BJ (cell line): ENCODE results near the gene ELP1. TPM values are rescaled to one million over a fixed set of nuclear protein-coding genes. Genes with fewer than 3 reads are reported as not detected.
"Not testable (repeated sequence)": the region's sequence is repeated elsewhere in the genome, so short reads cannot be mapped to it uniquely, and the experiment has no call there.

Experiments
- CTCF ChIA-PET: fragments of 350-600 bp; formaldehyde crosslinking; extraction: SDS; loops from one replicate; lab custom pipeline; 2021; ENCODE audit warnings: antibody characterized with exemption, inconsistent platforms; lab: Yijun Ruan, JAX
- POLR2A ChIA-PET: fragments of 300-600 bp; sonication (Branson Sonifier 250); formaldehyde crosslinking; extraction: SDS; loops from one replicate; lab custom pipeline; 2021; ENCODE audit warnings: antibody characterized with exemption; lab: Charles Lee
- DNase-seq: peaks from one replicate; pipeline ENCODE4 v3.0.0-alpha.2; 2011; ENCODE audit warnings: low read depth
- H3K27me3 ChIP-seq: 2 replicates; pipeline ENCODE4 v1.6.0; 2011; ENCODE audit warnings: low read length; ENCODE audit not compliant: control insufficient read depth, insufficient read depth
- H3K36me3 ChIP-seq: 2 replicates; pipeline ENCODE4 v1.5.1; 2011; ENCODE audit warnings: low read length; ENCODE audit not compliant: control insufficient read depth, insufficient read depth
- H3K4me3 ChIP-seq: 2 replicates; pipeline ENCODE4 v1.5.1; 2011; ENCODE audit warnings: low read depth, mild to moderate bottlenecking, control low read depth, low read length
- polyA plus RNA-seq: library from polyadenylated mRNA; depleted of rRNA; stranded (reverse); fragments of >200 nt; gene quantifications from 2 replicates; pipeline ENCODE4 v1.2.3, GENCODE V29; 2011
- TF ChIP-seq, protein P1 (sequence below): IDR thresholded peaks from 2 replicates; pipeline ENCODE4 v1.5.1; 2011; ENCODE audit warnings: low read depth, mild to moderate bottlenecking, control low read depth, inconsistent platforms, low read length, moderate library complexity; ENCODE audit not compliant: insufficient read depth

Gene ELP1
- polyA plus RNA-seq, 1 experiment, result 16.0 TPM

DNA sequence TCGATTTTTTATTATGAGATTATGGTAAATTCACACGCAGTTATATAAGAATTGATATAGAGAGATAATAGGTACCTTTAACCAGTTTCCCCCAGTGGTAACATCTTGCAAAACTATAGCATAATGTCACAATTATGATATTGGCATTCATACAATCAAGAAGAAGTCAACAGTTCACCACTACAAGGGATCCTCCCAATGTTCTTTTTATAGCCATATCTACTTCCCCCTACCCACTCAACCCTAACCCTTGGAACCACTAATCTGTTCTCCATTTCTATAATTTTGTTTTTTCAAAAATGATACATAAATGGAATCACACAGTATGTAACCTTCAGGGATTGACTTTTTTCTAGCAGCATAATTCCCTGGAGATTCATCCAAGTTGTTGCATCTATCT is 88.0 kb downstream of the ELP1 start:
- CTCF ChIA-PET, result interaction anchor here (0.5 kb wide), 1 partner anchor 135 kb away, joined by 3 read pairs; no protein-coding TSS in a partner anchor

DNA sequence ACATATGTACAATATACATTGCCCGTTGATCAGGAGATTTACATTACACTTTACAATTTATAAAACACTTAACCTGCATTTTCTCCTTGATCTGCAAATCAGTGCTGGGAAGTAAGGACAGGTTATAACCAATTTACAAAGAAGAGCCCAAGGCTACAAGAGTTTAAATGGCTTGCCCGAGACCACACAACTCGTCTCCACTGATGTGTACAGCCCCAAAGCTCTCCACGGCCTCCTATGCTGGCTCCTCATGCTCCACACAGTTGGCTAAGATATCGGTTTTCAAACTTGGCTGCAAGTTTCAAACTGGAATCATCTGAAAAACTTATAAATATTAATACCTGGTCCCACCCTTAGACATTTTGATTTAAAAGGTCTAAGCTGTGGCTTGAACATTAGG is 88.4 kb downstream of the ELP1 start:
- DNase-seq, result no peak
- TF ChIP-seq, protein P1, sequence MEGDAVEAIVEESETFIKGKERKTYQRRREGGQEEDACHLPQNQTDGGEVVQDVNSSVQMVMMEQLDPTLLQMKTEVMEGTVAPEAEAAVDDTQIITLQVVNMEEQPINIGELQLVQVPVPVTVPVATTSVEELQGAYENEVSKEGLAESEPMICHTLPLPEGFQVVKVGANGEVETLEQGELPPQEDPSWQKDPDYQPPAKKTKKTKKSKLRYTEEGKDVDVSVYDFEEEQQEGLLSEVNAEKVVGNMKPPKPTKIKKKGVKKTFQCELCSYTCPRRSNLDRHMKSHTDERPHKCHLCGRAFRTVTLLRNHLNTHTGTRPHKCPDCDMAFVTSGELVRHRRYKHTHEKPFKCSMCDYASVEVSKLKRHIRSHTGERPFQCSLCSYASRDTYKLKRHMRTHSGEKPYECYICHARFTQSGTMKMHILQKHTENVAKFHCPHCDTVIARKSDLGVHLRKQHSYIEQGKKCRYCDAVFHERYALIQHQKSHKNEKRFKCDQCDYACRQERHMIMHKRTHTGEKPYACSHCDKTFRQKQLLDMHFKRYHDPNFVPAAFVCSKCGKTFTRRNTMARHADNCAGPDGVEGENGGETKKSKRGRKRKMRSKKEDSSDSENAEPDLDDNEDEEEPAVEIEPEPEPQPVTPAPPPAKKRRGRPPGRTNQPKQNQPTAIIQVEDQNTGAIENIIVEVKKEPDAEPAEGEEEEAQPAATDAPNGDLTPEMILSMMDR, result no peak
- Histone ChIP-seq H3K4me3 (no peak overlapping the region), H3K27me3 (0 out of 2 replicates have a peak, but pooled peaks cover 1% of the 10 kb centered on the region), H3K36me3 (no peaks in the 10 kb centered on the region)
- ChIA-PET CTCF (interaction anchor here (0.5 kb wide), 1 partner anchor 134 kb away, joined by 3 read pairs; no protein-coding TSS in a partner anchor), POLR2A (no interaction called here)

More for the DNA sequence above, 88.0 kb downstream of the ELP1 start:
- POLR2A ChIA-PET, result no interaction called here
- Histone ChIP-seq H3K27me3 (0 out of 2 replicates have a peak, but pooled peaks cover 1% of the 10 kb centered on the region), H3K36me3 (no peaks in the 10 kb centered on the region), H3K4me3 (no peak overlapping the region)
- no peak for DNase-seq
- TF ChIP-seq, protein P1, result no peak

DNA sequence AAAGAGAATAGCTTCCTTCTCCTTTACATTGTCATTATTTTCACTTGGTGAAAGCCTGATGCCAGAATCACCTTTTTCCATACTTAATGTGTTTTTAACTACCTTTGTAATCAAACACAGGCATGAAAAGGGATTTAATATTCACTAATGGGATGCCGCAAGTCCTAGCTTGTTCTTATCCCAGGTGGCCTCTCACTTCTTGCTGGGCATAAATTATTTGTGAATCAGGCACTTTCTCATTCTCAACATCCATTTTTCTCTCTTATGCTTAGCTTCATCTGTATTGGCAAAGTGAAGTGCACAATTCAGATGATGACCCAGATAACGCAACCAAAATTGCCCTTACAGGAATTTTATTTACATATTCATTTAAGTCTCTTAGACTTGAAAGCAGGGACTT is 89.1 kb downstream of the ELP1 start:
- TF ChIP-seq, protein P1, result no peak
- no peaks in the 10 kb centered on the region for H3K36me3 ChIP-seq
- DNase-seq, result no peak
- POLR2A ChIA-PET, result no interaction called here
- CTCF ChIA-PET, result no interaction called here
- H3K27me3 ChIP-seq, result 0 out of 2 replicates have a peak, but pooled peaks cover 1% of the 10 kb centered on the region
- no peak overlapping the region for H3K4me3 ChIP-seq

DNA sequence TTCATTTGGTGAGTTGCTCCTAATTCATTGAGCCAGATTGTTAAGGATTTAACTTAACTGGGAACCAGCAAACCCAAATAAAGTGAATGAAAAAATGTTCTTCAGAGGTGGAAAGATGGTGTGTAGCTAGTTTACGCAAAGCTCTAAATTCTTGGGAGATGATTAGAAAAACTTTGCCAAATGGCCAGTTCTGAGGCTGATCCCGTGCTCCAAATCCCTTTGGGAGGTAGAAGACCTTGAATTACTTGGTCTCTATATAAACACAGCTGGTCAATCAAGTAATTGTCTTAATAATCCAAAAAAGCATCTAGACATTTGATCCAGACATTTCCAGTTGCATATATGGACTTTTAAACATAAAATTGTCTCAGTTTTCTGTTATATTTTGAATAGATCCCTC is 89.5 kb downstream of the ELP1 start:
- POLR2A ChIA-PET, result interaction anchor here (0.6 kb wide), 1 partner anchor 248 kb away, joined by 10 read pairs; no protein-coding TSS in a partner anchor
- H3K27me3 ChIP-seq, result 0 out of 2 replicates have a peak, but pooled peaks cover 1% of the 10 kb centered on the region
- no peak overlapping the region for H3K4me3 ChIP-seq
- TF ChIP-seq, protein P1, result no peak
- CTCF ChIA-PET, result no interaction called here
- DNase-seq, result no peak
- no peaks in the 10 kb centered on the region for H3K36me3 ChIP-seq

DNA sequence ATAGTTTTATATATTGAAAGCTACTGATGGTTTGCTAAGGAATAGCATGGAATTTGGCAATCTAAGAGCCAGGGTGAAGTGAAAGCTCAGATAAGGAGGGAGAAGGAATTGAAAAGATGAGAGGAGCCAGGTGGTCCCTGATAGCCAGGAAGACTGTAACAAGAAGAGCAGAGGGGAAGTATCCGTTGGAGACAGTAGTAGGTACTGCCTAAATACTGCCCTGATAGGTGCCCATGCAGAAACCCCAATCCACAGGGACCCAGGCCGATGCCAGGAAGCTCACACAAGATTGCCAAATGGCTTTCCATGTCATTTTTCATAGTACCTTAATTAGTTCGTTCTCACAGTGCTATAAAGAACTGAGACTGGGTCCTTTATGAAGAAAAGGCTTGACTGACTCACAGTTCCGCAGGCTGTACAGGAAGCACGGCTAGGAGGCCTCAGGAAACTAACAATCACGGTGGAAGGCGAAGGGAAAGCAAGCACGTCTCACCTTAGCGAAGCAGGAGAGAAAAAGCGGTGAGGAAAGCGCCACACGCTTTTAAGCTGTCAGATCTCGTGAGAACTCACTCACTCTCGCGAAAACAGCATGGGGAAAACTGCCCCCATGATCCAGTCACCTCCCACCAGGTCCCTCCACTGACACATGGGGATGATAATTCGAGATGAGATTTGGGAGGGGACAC is 91.2 kb downstream of the ELP1 start:
- ChIA-PET POLR2A (no interaction called here), CTCF (no interaction called here)
- TF ChIP-seq, protein P1, result no peak

DNA sequence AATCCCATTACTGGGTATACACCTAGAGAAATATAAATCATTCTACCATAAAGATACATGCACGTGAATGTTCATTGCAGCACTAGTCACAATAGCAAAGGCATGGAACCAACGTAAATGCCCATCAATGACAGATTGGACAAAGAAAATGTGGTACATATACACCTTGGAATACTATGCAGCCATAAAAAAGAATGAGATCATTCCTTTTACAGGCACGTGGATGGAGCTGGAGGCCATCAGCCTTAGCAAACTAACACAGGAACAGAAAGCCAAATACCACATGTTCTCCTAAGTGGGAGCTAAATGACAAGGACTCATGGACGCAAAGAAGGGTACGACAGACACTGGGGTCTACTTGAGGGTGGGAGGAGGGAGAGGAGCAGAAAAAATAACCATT is 94.4 kb downstream of the ELP1 start:
- H3K27me3 ChIP-seq, H3K4me3 ChIP-seq, DNase-seq, H3K36me3 ChIP-seq, POLR2A ChIA-PET, CTCF ChIA-PET: not testable (repeated sequence)

More for the DNA sequence above, 91.2 kb downstream of the ELP1 start:
- 0 out of 2 replicates have a peak, but pooled peaks cover 1% of the 10 kb centered on the region for H3K27me3 ChIP-seq
- H3K4me3 ChIP-seq, result no peak overlapping the region
- no peak for DNase-seq
- no peaks in the 10 kb centered on the region for H3K36me3 ChIP-seq
